Fibroblast of lung (primary cell): ENCODE results near the gene NCOA1. TPM values are rescaled to one million over a fixed set of nuclear protein-coding genes. Genes with fewer than 3 reads are reported as not detected.
"Not testable (repeated sequence)": the region's sequence is repeated elsewhere in the genome, so short reads cannot be mapped to it uniquely, and the experiment has no call there.

Source experiments
- DNase-seq, 2 donors: peaks; one replicate each; pipeline versions ENCODE4 v3.0.0 to v3.0.0-alpha.2; 2010; ENCODE audit warnings: low read depth in 2 of 2
- H2AFZ ChIP-seq: 2 replicates; pipeline ENCODE4 v1.5.1; 2012; ENCODE audit warnings: low read length, control low read depth, inconsistent platforms
- H3K27ac ChIP-seq: 2 replicates; pipeline ENCODE4 v1.5.1; 2011; ENCODE audit warnings: low read length, control low read depth; ENCODE audit not compliant: insufficient read depth
- H3K27me3 ChIP-seq: 2 replicates; pipeline ENCODE4 v1.5.1; 2011; ENCODE audit warnings: mild to moderate bottlenecking, low read length; ENCODE audit not compliant: control insufficient read depth, insufficient read depth
- H3K36me3 ChIP-seq: 2 replicates; pipeline ENCODE4 v1.5.1; 2011; ENCODE audit warnings: low read length; ENCODE audit not compliant: control insufficient read depth, insufficient read depth
- H3K4me1 ChIP-seq: 2 replicates; pipeline ENCODE4 v1.5.1; 2011; ENCODE audit warnings: low read length; ENCODE audit not compliant: control insufficient read depth, insufficient read depth; ENCODE audit errors: extremely low read depth
- H3K4me2 ChIP-seq: 2 replicates; pipeline ENCODE4 v1.5.1; 2011; ENCODE audit warnings: low read length, control low read depth; ENCODE audit not compliant: insufficient read depth; ENCODE audit errors: extremely low read depth
- H3K4me3 ChIP-seq, 4 experiments: fragments of 200-600 bp in 1 of 4; sonication (generic) in 1 of 4; replicated peaks in 1 of 4; 2 replicates each; pipeline ENCODE4 v1.5.1; 2011 to 2016; ENCODE audit warnings: low read length in 4 of 4, low read depth in 3 of 4, mild to moderate bottlenecking in 3 of 4, control low read depth in 2 of 4, inconsistent platforms in 1 of 4, mixed read lengths in 1 of 4; ENCODE audit not compliant: insufficient read depth in 1 of 4; ENCODE audit errors: control extremely low read depth in 1 of 4
- H3K79me2 ChIP-seq: 2 replicates; pipeline ENCODE4 v1.5.1; 2012; ENCODE audit warnings: mild to moderate bottlenecking, low read length, inconsistent platforms; ENCODE audit not compliant: control insufficient read depth, insufficient read depth
- H3K9ac ChIP-seq: 2 replicates; pipeline ENCODE4 v1.5.1; 2011; ENCODE audit warnings: mild to moderate bottlenecking, low read length, control low read depth; ENCODE audit not compliant: insufficient read depth
- H3K9me3 ChIP-seq: 2 replicates; pipeline ENCODE4 v1.5.1; 2012; ENCODE audit warnings: low read depth, low read length; ENCODE audit not compliant: control insufficient read depth, insufficient read depth
- H4K20me1 ChIP-seq: 2 replicates; pipeline ENCODE4 v1.5.1; 2011; ENCODE audit warnings: low read length; ENCODE audit not compliant: control insufficient read depth, insufficient read depth; ENCODE audit errors: extremely low read depth
- EZH2 ChIP-seq: IDR thresholded peaks from 2 replicates; pipeline ENCODE4 v1.5.1; 2012; ENCODE audit warnings: low read length, control low read depth, mild to moderate bottlenecking; ENCODE audit errors: missing control alignments
- polyA plus RNA-seq, 2 donors: library from polyadenylated mRNA; depleted of rRNA in 1 of 2; stranded (reverse) in 1 of 2; unstranded in 1 of 2; fragments of >200 nt; gene quantifications; 2 replicates each; pipeline ENCODE4 v1.2.1, GENCODE V29; 2011 to 2012; ENCODE audit warnings: missing spikeins in 1 of 2
- total RNA-seq: library from RNA; depleted of rRNA; stranded (reverse); fragments of >200 nt; gene quantifications from 2 replicates; pipeline ENCODE4 v1.2.1, GENCODE V29; 2014
- TF ChIP-seq, protein P1 (sequence below), 2 donors: IDR thresholded peaks in 1 of 2; conservative IDR thresholded peaks in 1 of 2; 1 replicate in 1 of 2; 2 replicates in 1 of 2; pipeline ENCODE4 v1.5.1; 2011 to 2012; ENCODE audit warnings: low read length in 2 of 2, control low read depth in 1 of 2, inconsistent platforms in 1 of 2, low read depth in 1 of 2, mild to moderate bottlenecking in 1 of 2

The NCOA1 gene
- total and polyA plus RNA-seq, 2 donors (not counting 1 experiment from before 2014, with no cell fraction given): 15.5 to 19.8 TPM

- peak overlapping the region; percentile 100 for H3K9ac ChIP-seq
- no peak for TF ChIP-seq EZH2
- TF ChIP-seq, protein P1, sequence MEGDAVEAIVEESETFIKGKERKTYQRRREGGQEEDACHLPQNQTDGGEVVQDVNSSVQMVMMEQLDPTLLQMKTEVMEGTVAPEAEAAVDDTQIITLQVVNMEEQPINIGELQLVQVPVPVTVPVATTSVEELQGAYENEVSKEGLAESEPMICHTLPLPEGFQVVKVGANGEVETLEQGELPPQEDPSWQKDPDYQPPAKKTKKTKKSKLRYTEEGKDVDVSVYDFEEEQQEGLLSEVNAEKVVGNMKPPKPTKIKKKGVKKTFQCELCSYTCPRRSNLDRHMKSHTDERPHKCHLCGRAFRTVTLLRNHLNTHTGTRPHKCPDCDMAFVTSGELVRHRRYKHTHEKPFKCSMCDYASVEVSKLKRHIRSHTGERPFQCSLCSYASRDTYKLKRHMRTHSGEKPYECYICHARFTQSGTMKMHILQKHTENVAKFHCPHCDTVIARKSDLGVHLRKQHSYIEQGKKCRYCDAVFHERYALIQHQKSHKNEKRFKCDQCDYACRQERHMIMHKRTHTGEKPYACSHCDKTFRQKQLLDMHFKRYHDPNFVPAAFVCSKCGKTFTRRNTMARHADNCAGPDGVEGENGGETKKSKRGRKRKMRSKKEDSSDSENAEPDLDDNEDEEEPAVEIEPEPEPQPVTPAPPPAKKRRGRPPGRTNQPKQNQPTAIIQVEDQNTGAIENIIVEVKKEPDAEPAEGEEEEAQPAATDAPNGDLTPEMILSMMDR (conservative IDR thresholded peaks at IDR 0.05 in 1 of 2, IDR thresholded peaks at IDR 0.05 in 1 of 2; ENCODE audit: low read depth in 1 of 2, low read length in 2 of 2): no peak
- no peaks in the 10 kb centered on the region for H3K36me3 ChIP-seq
- peak overlapping the region; percentile 78 to 95 (median 86) for H3K4me3 ChIP-seq
- peaks cover 48% of the 10 kb centered on the region for H3K79me2 ChIP-seq
- no peaks in the 10 kb centered on the region for H4K20me1 ChIP-seq
- DNase-seq: peak; percentile 38 to 59
- no peaks in the 10 kb centered on the region for H3K9me3 ChIP-seq
- peak overlapping the region; percentile 100 for H3K27ac ChIP-seq
- no peaks in the 10 kb centered on the region for H3K27me3 ChIP-seq
- H3K4me1 ChIP-seq: peaks cover 2% of the 10 kb centered on the region
- peak overlapping the region; percentile 73 for H3K4me2 ChIP-seq
- peak overlapping the region; percentile 0 for H2AFZ ChIP-seq
Observed at GRCh38 chr2:24793761-24794435, 302.8 kb downstream of the NCOA1 start.

- no peak overlapping the region for H3K9ac ChIP-seq
- no peak for DNase-seq
- peaks cover 2% of the 10 kb centered on the region for H3K4me1 ChIP-seq
- peaks cover 56% of the 10 kb centered on the region for H3K79me2 ChIP-seq
- no peak overlapping the region for H3K27ac ChIP-seq
- no peak overlapping the region for H3K4me2 ChIP-seq
- H3K4me3 ChIP-seq: no peak overlapping the region
- peaks cover 3% of the 10 kb centered on the region for H3K36me3 ChIP-seq
- H2AFZ ChIP-seq: no peak overlapping the region
- no peaks in the 10 kb centered on the region for H3K9me3 ChIP-seq
- H3K27me3 ChIP-seq: no peaks in the 10 kb centered on the region
- TF ChIP-seq, protein P1 (conservative IDR thresholded peaks at IDR 0.05 in 1 of 2, IDR thresholded peaks at IDR 0.05 in 1 of 2; ENCODE audit: low read depth in 1 of 2, low read length in 2 of 2): no peak
- no peak for TF ChIP-seq EZH2
- H4K20me1 ChIP-seq: no peaks in the 10 kb centered on the region
Observed at GRCh38 chr2:24797644-24798043, 306.6 kb downstream of the NCOA1 start.

GRCh38 chr2:24800487-24800886 is 309.4 kb downstream of the NCOA1 start:
- H3K4me3 ChIP-seq, H3K4me1 ChIP-seq, H3K36me3 ChIP-seq, H3K27ac ChIP-seq, H4K20me1 ChIP-seq, H2AFZ ChIP-seq, H3K27me3 ChIP-seq, DNase-seq, H3K4me2 ChIP-seq, H3K9ac ChIP-seq, H3K9me3 ChIP-seq: not testable (repeated sequence)
- peaks cover 38% of the 10 kb centered on the region for H3K79me2 ChIP-seq

DNA sequence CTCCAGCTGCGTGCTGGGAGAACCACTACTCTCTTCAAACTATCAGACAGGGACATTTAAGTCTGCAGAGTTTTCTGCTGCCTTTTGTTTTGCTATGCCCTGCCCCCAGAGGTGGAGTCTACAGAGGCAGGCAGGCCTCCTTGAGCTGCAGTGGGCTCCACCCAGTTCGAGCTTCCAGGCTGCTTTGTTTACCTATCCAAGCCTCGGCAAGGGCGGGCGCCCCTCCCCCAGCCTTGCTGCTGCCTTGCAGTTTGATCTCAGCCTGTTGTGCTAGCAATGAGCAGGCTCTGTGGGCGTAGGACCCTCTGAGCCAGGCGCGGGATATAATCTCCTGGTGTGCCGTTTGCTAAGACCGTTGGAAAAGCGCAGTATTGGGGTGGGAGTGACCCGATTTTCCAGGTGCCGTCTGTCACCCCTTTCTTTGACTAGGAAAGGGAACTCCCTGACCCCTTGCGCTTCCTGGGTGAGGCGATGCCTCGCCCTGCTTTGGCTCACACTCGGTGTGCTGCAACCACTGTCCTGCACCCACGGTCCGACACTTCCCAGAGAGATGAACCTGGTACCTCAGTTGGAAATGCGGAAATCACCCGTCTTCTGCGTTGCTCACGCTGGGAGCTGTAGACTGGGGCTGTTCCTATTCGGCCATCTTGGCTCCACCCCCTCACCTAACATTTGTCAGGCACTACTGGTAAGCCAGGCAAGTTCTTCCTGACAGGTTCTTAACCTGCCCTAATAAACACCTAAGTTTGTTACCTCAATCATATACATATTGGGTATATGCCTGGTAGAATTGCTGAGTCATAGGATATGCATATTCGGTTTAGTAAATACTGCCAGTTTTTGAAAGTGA is 315.0 kb downstream of the NCOA1 start:
- not testable (repeated sequence) for H2AFZ ChIP-seq, H3K4me2 ChIP-seq, H3K4me3 ChIP-seq, H3K27ac ChIP-seq, H3K4me1 ChIP-seq, H3K9ac ChIP-seq, DNase-seq, H3K27me3 ChIP-seq, H4K20me1 ChIP-seq, H3K36me3 ChIP-seq, H3K9me3 ChIP-seq
- peaks cover 50% of the 10 kb centered on the region for H3K79me2 ChIP-seq
